HG03103 (cell line): ENCODE data around the gene COMMD9.

Experiments used
- ATAC-seq: cut with Tn5 transposase; IDR thresholded peaks from one replicate; pipeline ENCODE4 v1.9.1; 2021; ENCODE audit warnings: low read depth; ENCODE audit not compliant: unreplicated experiment

The COMMD9 gene

DNA sequence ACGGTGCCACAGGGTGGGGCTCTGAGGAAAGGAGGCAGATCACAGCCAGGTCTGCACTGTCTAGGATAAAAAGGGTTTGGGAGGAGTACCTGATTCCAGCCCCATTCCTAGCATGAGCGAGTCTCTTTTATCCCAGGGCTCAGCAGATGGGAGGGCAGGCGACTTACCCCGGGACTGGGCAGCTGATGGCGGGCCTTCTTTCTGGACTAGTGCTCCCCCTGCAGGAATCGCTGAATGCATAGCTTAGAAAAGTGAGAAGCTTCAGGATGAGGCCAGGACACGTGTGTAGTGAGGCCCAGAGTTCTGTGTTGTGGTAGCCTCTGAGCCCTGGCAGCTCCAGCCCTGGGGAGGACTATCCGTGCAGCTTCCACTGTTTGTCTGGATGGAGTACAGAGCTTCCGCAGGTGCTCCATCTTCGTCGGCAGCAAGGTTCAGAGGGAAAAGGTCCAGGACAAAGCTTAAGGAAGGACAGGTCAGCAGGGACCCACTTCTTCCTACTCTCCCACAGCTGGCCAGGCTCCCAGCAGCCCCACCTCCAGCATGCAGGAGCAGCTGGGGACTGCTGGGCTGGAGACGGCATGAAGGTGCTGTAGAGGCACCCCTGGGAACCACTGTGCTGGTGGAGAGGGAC, 30.4 kb downstream of the COMMD9 start:
- ATAC-seq = no peak

DNA sequence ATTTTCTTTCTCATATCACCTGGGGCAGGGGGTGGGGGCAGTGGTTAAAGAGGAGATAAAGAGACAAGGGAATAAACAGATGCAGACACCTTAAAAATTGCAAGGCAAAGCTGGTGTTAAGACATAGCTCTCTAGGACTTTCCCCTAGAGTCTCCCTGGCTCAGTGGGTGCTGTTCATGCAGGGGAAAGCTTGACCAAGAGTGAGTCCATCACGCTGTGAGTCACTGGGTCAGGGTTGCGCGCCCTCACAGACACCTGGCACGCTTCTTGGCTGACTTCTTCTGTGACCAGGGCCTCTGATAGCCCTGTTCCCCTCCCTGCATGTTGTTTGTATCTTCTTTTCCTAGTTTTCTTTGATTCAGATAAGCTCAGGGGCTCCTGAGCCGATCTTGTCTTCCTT, 31.9 kb downstream of the COMMD9 start:
- no peak for ATAC-seq

DNA sequence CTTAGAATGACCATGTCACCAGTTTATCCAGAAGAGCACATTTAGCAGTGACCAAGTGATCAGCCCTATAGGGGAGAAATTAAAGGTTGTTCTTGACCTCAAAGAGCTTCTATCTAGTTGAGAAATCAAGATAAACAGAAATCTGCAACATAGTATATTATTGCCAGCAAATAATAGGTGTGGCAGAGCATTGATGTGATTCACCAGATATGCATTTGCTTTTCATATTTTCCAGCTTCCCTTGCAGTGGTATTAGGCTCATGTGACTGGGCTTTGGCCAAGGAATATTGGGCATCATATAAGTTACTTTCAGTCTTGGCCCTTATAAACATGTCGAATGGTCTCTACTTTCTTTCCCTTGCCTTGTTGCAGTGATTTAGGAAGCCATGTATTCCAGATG, 34.5 kb downstream of the COMMD9 start:
- no peak for ATAC-seq

- ATAC-seq = no peak
These were observed 36.0 kb downstream of the COMMD9 start for GRCh38 chr11:36253238-36253637.

- no peak for ATAC-seq
These were observed 37.4 kb downstream of the COMMD9 start for GRCh38 chr11:36251823-36252222.

DNA sequence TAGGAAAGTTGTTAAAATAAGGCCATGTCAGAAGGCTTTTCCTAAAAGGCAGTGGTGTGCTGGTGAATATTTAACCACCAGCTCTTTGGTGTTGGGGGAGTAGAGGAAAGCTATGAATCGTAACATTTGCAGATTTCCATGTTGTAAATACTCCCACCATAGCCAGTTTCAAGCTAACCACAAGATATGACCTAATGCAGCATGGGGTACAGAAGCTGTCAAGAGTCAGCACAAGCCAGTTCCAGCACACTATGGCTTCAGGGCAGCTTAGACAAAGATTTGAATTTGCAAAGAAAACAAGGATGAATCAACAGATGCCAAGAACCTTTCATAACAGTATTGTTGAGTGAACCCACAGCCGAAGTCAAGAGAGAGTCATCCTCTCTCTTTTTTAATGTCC, 40.0 kb downstream of the COMMD9 start:
- no peak for ATAC-seq

GRCh38 chr11:36248436-36248835, 40.8 kb downstream of the COMMD9 start:
- ATAC-seq = no peak

DNA sequence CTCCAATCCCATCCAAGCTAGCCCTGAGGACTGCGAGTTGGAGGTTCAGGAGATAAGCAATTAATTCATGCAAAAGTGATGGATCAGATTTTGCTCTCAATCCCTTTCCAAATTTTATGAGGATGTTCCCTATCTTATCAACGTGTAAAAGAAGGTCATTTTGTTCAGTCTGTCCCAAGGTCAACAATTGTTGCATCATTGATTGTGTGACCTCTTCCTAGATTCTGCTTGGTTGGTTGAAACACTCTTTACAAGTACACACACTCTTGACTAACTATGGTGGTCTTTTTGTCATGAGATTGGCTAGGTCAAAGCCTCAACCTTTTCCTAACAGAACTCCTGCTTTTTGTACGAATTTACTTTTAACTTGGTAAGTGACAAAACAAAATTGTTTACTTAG, 41.7 kb downstream of the COMMD9 start:
- ATAC-seq = no peak

DNA sequence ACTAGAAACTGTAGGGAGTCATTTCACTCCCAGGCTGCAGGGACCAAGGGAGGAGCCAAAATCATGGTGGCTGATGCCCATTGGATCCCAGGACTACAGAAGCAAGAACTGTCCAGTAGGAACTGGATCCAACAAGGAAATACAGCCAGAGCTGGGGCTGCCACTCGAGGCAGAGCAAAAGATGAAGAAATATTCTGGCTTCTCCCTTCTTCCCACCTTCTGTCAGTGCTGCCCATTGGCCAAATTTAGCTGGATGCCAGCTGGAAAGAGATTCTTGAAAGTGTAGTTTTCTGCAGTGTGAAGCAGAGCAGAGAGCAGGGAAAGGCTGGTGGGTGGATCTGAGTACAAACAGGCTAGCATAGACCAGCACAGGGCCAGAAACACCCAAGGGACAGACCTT, 45.6 kb downstream of the COMMD9 start:
- ATAC-seq = no peak

GRCh38 chr11:36241497-36241896, 47.7 kb downstream of the COMMD9 start:
- no peak for ATAC-seq

GRCh38 chr11:36240801-36241200, 48.4 kb downstream of the COMMD9 start:
- no peak for ATAC-seq

GRCh38 chr11:36240173-36240572, 49.1 kb downstream of the COMMD9 start:
- ATAC-seq = no peak

GRCh38 chr11:36239636-36240035, 49.6 kb downstream of the COMMD9 start:
- ATAC-seq = no peak

- ATAC-seq = no peak
These were observed 50.3 kb downstream of the COMMD9 start for GRCh38 chr11:36238881-36239280.

- no peak for ATAC-seq
These were observed 51.1 kb downstream of the COMMD9 start for GRCh38 chr11:36238036-36238631.

GRCh38 chr11:36237391-36237790, 51.8 kb downstream of the COMMD9 start:
- no peak for ATAC-seq

DNA sequence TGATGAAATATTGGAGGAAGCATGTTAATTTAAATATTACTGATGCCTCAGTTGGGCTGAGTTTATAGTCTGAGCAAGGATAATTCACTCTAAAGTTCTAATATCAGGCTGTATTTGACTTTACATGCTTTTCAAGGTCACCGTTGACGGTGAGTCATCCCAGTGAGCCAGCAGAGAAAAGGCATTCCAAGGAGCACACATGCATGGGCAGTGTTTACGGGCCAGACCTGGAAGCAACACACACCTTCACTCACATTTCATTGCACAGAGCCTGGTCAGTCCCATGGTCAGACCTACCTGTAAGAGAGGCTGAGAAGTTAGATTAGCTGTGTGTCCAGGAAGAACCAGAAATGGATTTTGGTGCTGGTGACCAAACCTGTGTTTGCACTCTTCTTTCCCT, 53.5 kb downstream of the COMMD9 start:
- ATAC-seq = no peak

GRCh38 chr11:36234825-36235224, 54.4 kb downstream of the COMMD9 start:
- no peak for ATAC-seq

- ATAC-seq = no peak
These were observed 56.0 kb downstream of the COMMD9 start for GRCh38 chr11:36233204-36233603.

DNA sequence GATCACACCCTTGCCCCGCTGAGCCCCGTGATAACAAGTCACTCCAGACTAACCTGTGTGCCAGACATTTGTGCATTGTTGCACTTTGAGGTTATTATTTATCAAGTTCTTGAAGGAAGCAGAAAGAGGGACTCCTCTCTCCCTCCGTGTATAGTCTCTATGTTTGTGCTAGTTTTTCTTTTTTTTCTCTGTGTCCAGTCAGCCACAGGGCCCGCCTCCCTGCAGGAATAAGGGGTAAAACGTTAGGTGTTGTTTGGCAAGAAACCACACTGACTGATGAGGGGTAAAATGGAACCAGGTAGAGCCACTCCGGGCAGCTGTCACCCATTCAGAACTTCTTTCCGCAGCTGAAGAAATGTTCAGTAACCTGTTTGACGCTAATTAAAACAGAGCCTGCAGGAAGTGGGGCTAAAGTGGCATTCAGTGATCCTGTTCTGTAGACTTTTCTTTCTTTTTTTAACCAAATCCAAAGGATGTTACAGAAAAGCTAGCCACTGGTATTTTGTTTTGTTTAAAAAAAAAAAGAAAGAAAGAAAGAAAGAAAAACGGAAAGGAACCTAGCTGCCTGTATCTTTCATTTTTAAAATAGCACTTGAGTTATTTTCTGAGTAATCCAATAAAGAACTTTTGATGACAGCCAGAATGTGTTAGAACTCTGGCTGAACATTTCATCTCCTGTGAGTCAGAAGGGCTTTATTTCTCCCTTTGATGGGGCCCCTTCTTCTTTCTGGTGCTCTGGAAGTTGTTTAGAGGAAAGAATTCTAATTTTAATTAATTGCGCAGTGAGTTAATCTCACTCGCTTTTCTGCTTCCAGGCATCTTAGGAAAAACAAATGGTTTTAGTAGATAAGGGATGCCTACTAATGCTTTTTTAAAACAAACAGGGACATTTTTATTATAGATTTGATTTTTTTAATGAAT, 58.2 kb downstream of the COMMD9 start:
- ATAC-seq = no peak

- no peak for ATAC-seq
These were observed 60.0 kb downstream of the COMMD9 start for GRCh38 chr11:36229091-36229705.
